ENCODE data around the gene A2M. TPM values are rescaled to one million over a fixed set of nuclear protein-coding genes. Genes with fewer than 3 reads are reported as not detected.

A2M gene
- total and polyA plus RNA-seq, 10 donors = 28.9 to 975 (median 409) TPM

- H3K27me3 ChIP-seq (replicated peaks in 1 of 7) = no peaks in the 10 kb centered on the region
- no peak for DNase-seq
- H3K9me3 ChIP-seq = no peaks in the 10 kb centered on the region
- TF ChIP-seq POLR2AphosphoS5 (IDR thresholded peaks at IDR 0.05) = no peak
- TF ChIP-seq POLR2A (IDR thresholded peaks at IDR 0.05) = no peak
- TF ChIP-seq, protein P1, sequence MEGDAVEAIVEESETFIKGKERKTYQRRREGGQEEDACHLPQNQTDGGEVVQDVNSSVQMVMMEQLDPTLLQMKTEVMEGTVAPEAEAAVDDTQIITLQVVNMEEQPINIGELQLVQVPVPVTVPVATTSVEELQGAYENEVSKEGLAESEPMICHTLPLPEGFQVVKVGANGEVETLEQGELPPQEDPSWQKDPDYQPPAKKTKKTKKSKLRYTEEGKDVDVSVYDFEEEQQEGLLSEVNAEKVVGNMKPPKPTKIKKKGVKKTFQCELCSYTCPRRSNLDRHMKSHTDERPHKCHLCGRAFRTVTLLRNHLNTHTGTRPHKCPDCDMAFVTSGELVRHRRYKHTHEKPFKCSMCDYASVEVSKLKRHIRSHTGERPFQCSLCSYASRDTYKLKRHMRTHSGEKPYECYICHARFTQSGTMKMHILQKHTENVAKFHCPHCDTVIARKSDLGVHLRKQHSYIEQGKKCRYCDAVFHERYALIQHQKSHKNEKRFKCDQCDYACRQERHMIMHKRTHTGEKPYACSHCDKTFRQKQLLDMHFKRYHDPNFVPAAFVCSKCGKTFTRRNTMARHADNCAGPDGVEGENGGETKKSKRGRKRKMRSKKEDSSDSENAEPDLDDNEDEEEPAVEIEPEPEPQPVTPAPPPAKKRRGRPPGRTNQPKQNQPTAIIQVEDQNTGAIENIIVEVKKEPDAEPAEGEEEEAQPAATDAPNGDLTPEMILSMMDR (IDR thresholded peaks at IDR 0.05 in 8 of 11, conservative IDR thresholded peaks at IDR 0.05 in 3 of 11) = no peak
- H3K36me3 ChIP-seq = peaks cover 0 to 76% (median 12%) of the 10 kb centered on the region in 6 donors
- intact Hi-C loops (cut with DNase I; ENCODE audit: low total_unique reads) = loop anchor here (5.0 kb wide), 1 partner anchor 132 kb away; no protein-coding TSS in a partner anchor
- H3K4me1 ChIP-seq = peaks cover 0 to 11% (median 6%) of the 10 kb centered on the region in 6 donors
- no peak overlapping the region for H3K27ac ChIP-seq
- WGBS, 5 donors = 92 to 96% (median 94%) methylated on average over 3 of the region's 3 CpGs
- H3K4me3 ChIP-seq = no peak overlapping the region
Observed at GRCh38 chr12:9109737-9110491, 5.8 kb downstream of the A2M start.

GRCh38 chr12:9109213-9109522 lies 6.6 kb downstream of the A2M start:
- TF ChIP-seq, protein P1 (IDR thresholded peaks at IDR 0.05 in 8 of 11, conservative IDR thresholded peaks at IDR 0.05 in 3 of 11) = no peak
- TF ChIP-seq POLR2AphosphoS5 (IDR thresholded peaks at IDR 0.05) (no peak), POLR2A (IDR thresholded peaks at IDR 0.05) (no peak)
- no peak overlapping the region for H3K27ac ChIP-seq
- DNase-seq = no peak
- H3K27me3 ChIP-seq (replicated peaks in 1 of 7) = no peaks in the 10 kb centered on the region
- WGBS, 5 donors = 76 to 80% (median 78%) methylated on average over 1 of the region's 1 CpG
- no peaks in the 10 kb centered on the region for H3K9me3 ChIP-seq
- H3K4me1 ChIP-seq = peaks cover 0 to 11% (median 6%) of the 10 kb centered on the region in 6 donors
- H3K4me3 ChIP-seq = no peak overlapping the region
- peaks cover 0 to 83% (median 12%) of the 10 kb centered on the region in 6 donors for H3K36me3 ChIP-seq
- intact Hi-C loops (cut with DNase I; ENCODE audit: low total_unique reads) = no loop called here

DNA sequence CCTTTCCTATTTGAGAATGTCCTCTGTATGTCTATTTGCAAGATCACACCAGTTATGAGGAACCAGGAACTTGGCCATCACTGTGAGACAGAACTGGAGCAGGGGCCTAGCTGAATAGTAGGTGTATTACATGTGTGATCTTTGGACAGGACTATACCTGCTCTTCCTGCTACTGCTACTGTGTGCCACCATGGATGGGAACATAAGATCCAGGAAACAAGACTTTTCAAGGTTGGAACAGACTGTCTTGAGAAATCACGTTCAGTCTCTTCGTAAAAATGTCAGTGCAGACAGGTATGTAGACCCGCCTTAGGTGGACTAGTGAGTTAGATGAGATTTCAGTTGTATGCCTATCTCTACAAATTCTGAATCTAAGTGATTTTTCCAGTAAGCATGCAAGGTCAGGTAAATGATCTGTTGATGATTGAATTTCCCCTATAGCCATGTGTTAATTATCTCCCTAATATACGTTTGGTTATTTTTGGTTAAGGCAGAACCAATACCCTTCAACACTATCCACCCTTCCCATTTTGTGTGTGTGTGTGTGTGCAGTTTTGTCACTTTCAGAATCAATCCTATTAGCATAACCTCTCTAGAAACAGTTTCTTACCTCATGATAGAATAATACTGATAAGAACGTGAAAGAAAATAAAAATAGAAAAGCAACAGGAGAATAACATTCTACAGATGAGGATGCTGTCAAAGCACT lies 7.1 kb downstream of the A2M start:
- Histone ChIP-seq H3K4me3 (no peak overlapping the region), H3K27ac (no peak overlapping the region), H3K9me3 (no peaks in the 10 kb centered on the region), H3K4me1 (peaks cover 0 to 11% (median 6%) of the 10 kb centered on the region in 6 donors), H3K27me3 (replicated peaks in 1 of 7) (no peaks in the 10 kb centered on the region), H3K36me3 (peaks cover 0 to 88% (median 12%) of the 10 kb centered on the region in 6 donors)
- no peak for DNase-seq
- 73 to 85% (median 76%) methylated on average over 5 of the region's 5 CpGs for WGBS, 5 donors
- no peak for TF ChIP-seq POLR2AphosphoS5 (IDR thresholded peaks at IDR 0.05)
- TF ChIP-seq POLR2A (IDR thresholded peaks at IDR 0.05) = no peak
- TF ChIP-seq, protein P1 (IDR thresholded peaks at IDR 0.05 in 8 of 11, conservative IDR thresholded peaks at IDR 0.05 in 3 of 11) = no peak
- intact Hi-C loops (cut with DNase I; ENCODE audit: low total_unique reads) = no loop called here

DNA sequence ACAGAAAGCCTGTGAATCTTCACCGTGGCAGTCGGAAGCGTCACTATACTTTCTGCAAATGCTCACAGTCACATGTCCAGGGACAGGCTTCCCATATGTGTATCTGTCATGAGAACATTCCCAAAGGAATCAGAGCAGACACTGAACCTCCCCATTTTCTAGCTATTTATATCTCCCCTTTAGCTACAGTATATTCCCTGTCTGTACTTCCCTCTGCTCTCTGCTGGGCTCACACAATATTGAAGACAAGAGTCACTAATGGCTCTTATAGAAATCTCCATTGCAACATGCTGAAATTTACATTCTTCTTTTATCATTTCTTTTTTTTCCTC lies 8.2 kb downstream of the A2M start:
- no peak overlapping the region for H3K27ac ChIP-seq
- WGBS, 5 donors = 92 to 99% (median 95%) methylated on average over 3 of the region's 3 CpGs
- no peak for DNase-seq
- intact Hi-C loops (cut with DNase I; ENCODE audit: low total_unique reads) = no loop called here
- H3K27me3 ChIP-seq (replicated peaks in 1 of 7) = no peaks in the 10 kb centered on the region
- H3K9me3 ChIP-seq = no peaks in the 10 kb centered on the region
- no peak overlapping the region for H3K4me3 ChIP-seq
- TF ChIP-seq POLR2AphosphoS5 (IDR thresholded peaks at IDR 0.05) (no peak), POLR2A (IDR thresholded peaks at IDR 0.05) (no peak)
- TF ChIP-seq, protein P1 (IDR thresholded peaks at IDR 0.05 in 8 of 11, conservative IDR thresholded peaks at IDR 0.05 in 3 of 11) = no peak
- peaks cover 0 to 8% (median 3%) of the 10 kb centered on the region in 6 donors for H3K4me1 ChIP-seq
- H3K36me3 ChIP-seq = peaks cover 0 to 96% (median 12%) of the 10 kb centered on the region in 6 donors

All from spleen (tissue), 11 donors.